ENCODE measurements around the gene LTF. TPM values are rescaled to one million over a fixed set of nuclear protein-coding genes. Genes with fewer than 3 reads are reported as not detected.

Gene LTF
- total RNA-seq (2014; rRNA removed; shearing (Covaris generic); ENCODE audit: low replicate concordance) = not detected in 2 replicates

GRCh38 chr3:46464326-46465195 is at the start of gene LTF:
Gene LTF, minus strand, starts transcription at chr3:46464905. Its CDS starts 38 bp downstream, at chr3:46464867.
- no peaks in the 10 kb centered on the region; the same call in 1 of the 2 replicates for H3K9me3 ChIP-seq (ENCODE audit: low read length)
- H4K20me1 ChIP-seq (ENCODE audit: insufficient read depth, low read depth, low read length) = no peaks in the 10 kb centered on the region
- H3K4me2 ChIP-seq (ENCODE audit: low read depth, low read length, poor library complexity, severe bottlenecking) = no peak within 1 kb of the TSS
- H3K27ac ChIP-seq (ENCODE audit: low read length) = no peak within 1 kb of the TSS
- H3K36me3 ChIP-seq (ENCODE audit: insufficient read depth, low read length) = no peaks in the 10 kb centered on the region
- H3K4me1 ChIP-seq (ENCODE audit: low read length) = no peaks in the 10 kb centered on the region
- H3K4me3 ChIP-seq (ENCODE audit: low read length) = no peak within 1 kb of the TSS
- no peaks in the 10 kb centered on the region for H3K9me2 ChIP-seq (replicated peaks; ENCODE audit: insufficient read depth, low read length)
- no peak within 1 kb of the TSS for H2AFZ ChIP-seq (ENCODE audit: low read length)
- 0 out of 2 replicates have a peak, but pooled peaks cover 3% of the 10 kb centered on the region for H3K27me3 ChIP-seq (ENCODE audit: low read length)
- DNase-seq = no peak
- no peak within 1 kb of the TSS for H3K9ac ChIP-seq (ENCODE audit: low read length)
- H3K79me2 ChIP-seq (ENCODE audit: low read length) = no peaks in the 10 kb centered on the region

GRCh38 chr3:46512191-46512749 is 47.6 kb upstream of the LTF start:
- Histone ChIP-seq H3K27me3 (ENCODE audit: low read length) (0 out of 2 replicates have a peak, but pooled peaks cover 3% of the 10 kb centered on the region), H3K27ac (ENCODE audit: low read length) (no peak overlapping the region), H3K9me2 (replicated peaks; ENCODE audit: insufficient read depth, low read length) (no peaks in the 10 kb centered on the region), H3K9me3 (ENCODE audit: low read length) (no peaks in the 10 kb centered on the region), H3K4me3 (ENCODE audit: low read length) (no peak overlapping the region), H3K9ac (ENCODE audit: low read length) (no peak overlapping the region), H3K36me3 (ENCODE audit: insufficient read depth, low read length) (no peaks in the 10 kb centered on the region), H3K4me2 (ENCODE audit: low read depth, low read length, poor library complexity, severe bottlenecking) (no peak overlapping the region), H3K79me2 (ENCODE audit: low read length) (no peaks in the 10 kb centered on the region), H4K20me1 (ENCODE audit: insufficient read depth, low read depth, low read length) (no peaks in the 10 kb centered on the region), H3K4me1 (ENCODE audit: low read length) (no peaks in the 10 kb centered on the region), H2AFZ (ENCODE audit: low read length) (no peak overlapping the region)
- no peak for DNase-seq

- 0 out of 2 replicates have a peak, but pooled peaks cover 3% of the 10 kb centered on the region for H3K27me3 ChIP-seq (ENCODE audit: low read length)
- no peak overlapping the region for H3K4me2 ChIP-seq (ENCODE audit: low read depth, low read length, poor library complexity, severe bottlenecking)
- no peaks in the 10 kb centered on the region for H3K9me2 ChIP-seq (replicated peaks; ENCODE audit: insufficient read depth, low read length)
- H3K4me1 ChIP-seq (ENCODE audit: low read length) = no peaks in the 10 kb centered on the region
- DNase-seq = no peak
- no peaks in the 10 kb centered on the region for H4K20me1 ChIP-seq (ENCODE audit: insufficient read depth, low read depth, low read length)
- H3K9me3 ChIP-seq (ENCODE audit: low read length) = no peaks in the 10 kb centered on the region
- no peak overlapping the region for H3K27ac ChIP-seq (ENCODE audit: low read length)
- no peaks in the 10 kb centered on the region for H3K36me3 ChIP-seq (ENCODE audit: insufficient read depth, low read length)
- no peak overlapping the region for H3K4me3 ChIP-seq (ENCODE audit: low read length)
- H3K79me2 ChIP-seq (ENCODE audit: low read length) = no peaks in the 10 kb centered on the region
- no peak overlapping the region for H3K9ac ChIP-seq (ENCODE audit: low read length)
- no peak overlapping the region for H2AFZ ChIP-seq (ENCODE audit: low read length)
Measured at GRCh38 chr3:46509661-46510187, 45.0 kb upstream of the LTF start.

- no peak for DNase-seq
- Histone ChIP-seq H3K4me2 (ENCODE audit: low read depth, low read length, poor library complexity, severe bottlenecking) (no peak overlapping the region), H3K4me1 (ENCODE audit: low read length) (no peaks in the 10 kb centered on the region), H3K27me3 (ENCODE audit: low read length) (0 out of 2 replicates have a peak, but pooled peaks cover 3% of the 10 kb centered on the region), H3K9me2 (replicated peaks; ENCODE audit: insufficient read depth, low read length) (no peaks in the 10 kb centered on the region), H3K9ac (ENCODE audit: low read length) (no peak overlapping the region), H3K36me3 (ENCODE audit: insufficient read depth, low read length) (no peaks in the 10 kb centered on the region), H3K9me3 (ENCODE audit: low read length) (no peaks in the 10 kb centered on the region), H2AFZ (ENCODE audit: low read length) (no peak overlapping the region), H4K20me1 (ENCODE audit: insufficient read depth, low read depth, low read length) (no peaks in the 10 kb centered on the region), H3K4me3 (ENCODE audit: low read length) (no peak overlapping the region), H3K27ac (ENCODE audit: low read length) (no peak overlapping the region), H3K79me2 (ENCODE audit: low read length) (no peaks in the 10 kb centered on the region)
Measured at GRCh38 chr3:46508850-46509591, 44.3 kb upstream of the LTF start.

GRCh38 chr3:46506526-46506925 is 41.8 kb upstream of the LTF start:
- no peaks in the 10 kb centered on the region for H3K9me2 ChIP-seq (replicated peaks; ENCODE audit: insufficient read depth, low read length)
- H3K4me3 ChIP-seq (ENCODE audit: low read length) = no peak overlapping the region
- H3K27me3 ChIP-seq (ENCODE audit: low read length) = no peaks in the 10 kb centered on the region
- H3K4me1 ChIP-seq (ENCODE audit: low read length) = no peaks in the 10 kb centered on the region
- no peaks in the 10 kb centered on the region for H4K20me1 ChIP-seq (ENCODE audit: insufficient read depth, low read depth, low read length)
- no peaks in the 10 kb centered on the region for H3K36me3 ChIP-seq (ENCODE audit: insufficient read depth, low read length)
- no peak overlapping the region for H3K9ac ChIP-seq (ENCODE audit: low read length)
- H3K4me2 ChIP-seq (ENCODE audit: low read depth, low read length, poor library complexity, severe bottlenecking) = no peak overlapping the region
- H2AFZ ChIP-seq (ENCODE audit: low read length) = no peak overlapping the region
- no peak overlapping the region for H3K27ac ChIP-seq (ENCODE audit: low read length)
- H3K9me3 ChIP-seq (ENCODE audit: low read length) = no peaks in the 10 kb centered on the region
- DNase-seq = no peak
- no peaks in the 10 kb centered on the region for H3K79me2 ChIP-seq (ENCODE audit: low read length)

- Histone ChIP-seq H3K4me2 (ENCODE audit: low read depth, low read length, poor library complexity, severe bottlenecking) (no peak overlapping the region), H3K4me1 (ENCODE audit: low read length) (peaks cover 3% of the 10 kb centered on the region), H3K9me2 (replicated peaks; ENCODE audit: insufficient read depth, low read length) (no peaks in the 10 kb centered on the region), H4K20me1 (ENCODE audit: insufficient read depth, low read depth, low read length) (no peaks in the 10 kb centered on the region), H2AFZ (ENCODE audit: low read length) (no peak overlapping the region), H3K9ac (ENCODE audit: low read length) (no peak overlapping the region), H3K79me2 (ENCODE audit: low read length) (no peaks in the 10 kb centered on the region), H3K9me3 (ENCODE audit: low read length) (no peaks in the 10 kb centered on the region), H3K4me3 (ENCODE audit: low read length) (no peak overlapping the region), H3K27ac (ENCODE audit: low read length) (no peak overlapping the region), H3K36me3 (ENCODE audit: insufficient read depth, low read length) (no peaks in the 10 kb centered on the region), H3K27me3 (ENCODE audit: low read length) (no peaks in the 10 kb centered on the region)
- DNase-seq = no peak
Measured at GRCh38 chr3:46505953-46506352, 41.2 kb upstream of the LTF start.

GRCh38 chr3:46504789-46505188 is 40.1 kb upstream of the LTF start:
- peaks cover 6% of the 10 kb centered on the region for H3K4me1 ChIP-seq (ENCODE audit: low read length)
- H3K36me3 ChIP-seq (ENCODE audit: insufficient read depth, low read length) = no peaks in the 10 kb centered on the region
- no peaks in the 10 kb centered on the region for H3K79me2 ChIP-seq (ENCODE audit: low read length)
- no peaks in the 10 kb centered on the region for H3K9me2 ChIP-seq (replicated peaks; ENCODE audit: insufficient read depth, low read length)
- no peak overlapping the region for H3K27ac ChIP-seq (ENCODE audit: low read length)
- H3K9me3 ChIP-seq (ENCODE audit: low read length) = no peaks in the 10 kb centered on the region
- no peak overlapping the region for H2AFZ ChIP-seq (ENCODE audit: low read length)
- no peaks in the 10 kb centered on the region for H3K27me3 ChIP-seq (ENCODE audit: low read length)
- H4K20me1 ChIP-seq (ENCODE audit: insufficient read depth, low read depth, low read length) = no peaks in the 10 kb centered on the region
- H3K4me3 ChIP-seq (ENCODE audit: low read length) = no peak overlapping the region
- DNase-seq = no peak
- H3K9ac ChIP-seq (ENCODE audit: low read length) = no peak overlapping the region
- no peak overlapping the region for H3K4me2 ChIP-seq (ENCODE audit: low read depth, low read length, poor library complexity, severe bottlenecking)
